PC-9 (cell line): ENCODE measurements around the gene MYH11.

ENCODE experiments used
- EZH2 ChIP-seq: fragments of 200-600 bp; sonication (generic); IDR thresholded peaks from 2 replicates; pipeline ENCODE4 v1.8.0; 2017; ENCODE audit warnings: antibody characterized with exemption, low read depth
- TF ChIP-seq, protein P1 (sequence below): fragments of 200-600 bp; sonication (generic); conservative IDR thresholded peaks from 2 replicates; pipeline ENCODE4 v1.6.1; 2017; ENCODE audit warnings: mixed run types, antibody characterized with exemption, mild to moderate bottlenecking, moderate library complexity

GRCh38 chr16:15764112-15764511, 92.7 kb downstream of the MYH11 start:
- TF ChIP-seq, protein P1, sequence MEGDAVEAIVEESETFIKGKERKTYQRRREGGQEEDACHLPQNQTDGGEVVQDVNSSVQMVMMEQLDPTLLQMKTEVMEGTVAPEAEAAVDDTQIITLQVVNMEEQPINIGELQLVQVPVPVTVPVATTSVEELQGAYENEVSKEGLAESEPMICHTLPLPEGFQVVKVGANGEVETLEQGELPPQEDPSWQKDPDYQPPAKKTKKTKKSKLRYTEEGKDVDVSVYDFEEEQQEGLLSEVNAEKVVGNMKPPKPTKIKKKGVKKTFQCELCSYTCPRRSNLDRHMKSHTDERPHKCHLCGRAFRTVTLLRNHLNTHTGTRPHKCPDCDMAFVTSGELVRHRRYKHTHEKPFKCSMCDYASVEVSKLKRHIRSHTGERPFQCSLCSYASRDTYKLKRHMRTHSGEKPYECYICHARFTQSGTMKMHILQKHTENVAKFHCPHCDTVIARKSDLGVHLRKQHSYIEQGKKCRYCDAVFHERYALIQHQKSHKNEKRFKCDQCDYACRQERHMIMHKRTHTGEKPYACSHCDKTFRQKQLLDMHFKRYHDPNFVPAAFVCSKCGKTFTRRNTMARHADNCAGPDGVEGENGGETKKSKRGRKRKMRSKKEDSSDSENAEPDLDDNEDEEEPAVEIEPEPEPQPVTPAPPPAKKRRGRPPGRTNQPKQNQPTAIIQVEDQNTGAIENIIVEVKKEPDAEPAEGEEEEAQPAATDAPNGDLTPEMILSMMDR: no peak
- TF ChIP-seq EZH2: no peak
